DMS114 treated with DMSO at 0.1 percent for 48 hours (cell line): ENCODE measurements around the gene RPS6KA5.
"Not testable (repeated sequence)": the region's sequence is repeated elsewhere in the genome, so short reads cannot be mapped to it uniquely, and the experiment has no call there.

Experiments used
- DNase-seq: peaks from one replicate; lab custom pipeline; 2025; ENCODE audit not compliant: unreplicated experiment; lab: John Stamatoyannopoulos, UW

RPS6KA5 gene

GRCh38 chr14:91029456-91030217, 30.8 kb downstream of the RPS6KA5 start:
- DNase-seq = no peak

DNA sequence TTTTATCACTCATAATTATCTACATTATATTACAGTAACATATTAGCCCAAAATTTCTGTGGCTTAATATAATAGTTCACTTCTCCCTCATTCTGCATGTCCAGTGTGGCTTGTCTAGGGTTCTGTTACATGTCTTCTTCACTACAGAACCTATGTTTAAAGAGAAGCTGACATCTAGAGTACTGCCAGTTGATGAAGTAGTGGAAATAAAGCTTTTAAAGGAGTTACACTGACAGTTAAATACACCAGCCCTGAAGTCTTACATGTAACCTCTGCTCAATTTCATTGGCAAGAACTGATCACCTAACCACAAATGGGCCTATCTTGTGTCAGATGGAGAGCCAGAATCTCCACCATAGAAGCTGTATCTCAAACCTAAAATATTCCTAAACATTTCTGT, 32.9 kb downstream of the RPS6KA5 start:
- DNase-seq = no peak

DNA sequence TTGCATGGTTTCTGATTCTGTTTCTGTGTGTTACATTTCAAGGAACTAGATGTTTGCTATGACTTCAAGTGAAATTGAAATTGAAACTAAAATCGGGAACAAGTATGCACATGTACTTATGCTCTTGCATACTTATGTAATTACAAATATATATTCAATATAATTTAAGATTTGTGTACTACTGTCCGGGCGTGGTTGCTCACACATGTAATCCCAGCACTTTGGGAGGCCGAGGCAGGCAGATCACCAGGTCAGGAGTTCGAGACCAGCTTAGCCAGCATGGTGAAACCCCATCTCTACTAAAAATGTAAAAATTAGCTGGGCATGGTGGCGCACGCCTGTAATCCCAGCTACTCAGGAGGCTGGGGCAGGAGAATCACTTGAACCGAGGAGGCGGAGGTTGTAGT, 37.8 kb downstream of the RPS6KA5 start:
- not testable (repeated sequence) for DNase-seq

GRCh38 chr14:91021991-91022621, 38.3 kb downstream of the RPS6KA5 start:
- no peak for DNase-seq

GRCh38 chr14:91021115-91021514, 39.3 kb downstream of the RPS6KA5 start:
- no peak for DNase-seq

DNA sequence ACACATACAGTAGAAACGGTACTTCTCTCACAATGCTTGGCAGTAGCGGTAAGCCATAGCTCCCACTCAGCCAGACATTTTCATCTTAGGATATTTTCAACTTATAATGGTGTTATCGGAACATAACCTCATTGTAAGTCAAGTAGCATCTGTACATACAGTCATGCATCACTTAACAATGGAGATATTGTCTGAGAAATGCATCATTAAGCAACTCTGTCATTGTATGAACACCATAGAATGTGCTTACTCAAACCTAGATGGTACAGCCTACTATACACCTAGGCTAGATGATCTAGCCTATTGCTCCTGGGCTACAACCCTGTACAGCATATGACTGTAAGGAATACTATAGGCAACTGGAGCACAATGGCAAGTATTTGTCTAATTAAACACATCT, 40.8 kb downstream of the RPS6KA5 start:
- DNase-seq = no peak

- DNase-seq = no peak
These were observed 42.0 kb downstream of the RPS6KA5 start for GRCh38 chr14:91018481-91018880.

GRCh38 chr14:91016800-91017410, 43.5 kb downstream of the RPS6KA5 start:
- no peak for DNase-seq

- DNase-seq = no peak
These were observed 45.0 kb downstream of the RPS6KA5 start for GRCh38 chr14:91015435-91015834.

DNA sequence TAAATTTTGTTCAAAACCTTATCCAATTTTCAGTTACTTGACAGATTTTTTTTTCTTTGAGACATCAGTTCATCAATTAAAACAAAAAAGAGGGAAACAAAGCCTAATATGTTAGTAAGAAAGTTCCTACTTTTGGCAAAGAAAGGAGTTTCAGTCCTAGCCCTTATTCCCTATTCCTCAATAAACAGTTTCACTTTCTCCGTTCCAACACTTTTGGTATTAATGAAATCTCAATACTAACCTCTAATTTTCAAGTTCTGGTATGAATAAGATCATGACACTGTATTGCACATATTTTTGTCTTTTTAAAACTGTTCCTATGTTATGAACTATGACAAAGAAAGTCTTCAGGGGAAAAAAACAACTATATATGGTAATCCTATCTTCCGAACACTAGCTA, 48.4 kb downstream of the RPS6KA5 start:
- no peak for DNase-seq

DNA sequence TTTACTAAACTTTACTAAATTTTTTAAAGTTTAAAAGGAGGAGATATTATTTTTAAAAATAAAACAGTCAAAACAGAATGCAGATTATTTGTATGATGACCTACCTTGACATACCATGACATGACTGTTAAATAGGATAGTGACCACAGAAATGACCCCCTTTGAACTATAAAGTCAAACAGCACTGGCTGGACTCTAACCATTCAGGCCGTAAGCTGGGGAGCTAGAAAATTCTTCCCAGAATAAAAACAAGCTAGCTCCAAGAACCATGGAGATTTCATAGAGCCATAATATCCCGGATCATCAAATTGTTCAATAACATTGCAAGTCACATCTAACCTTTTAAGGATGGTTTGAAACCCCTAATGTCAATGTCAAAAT, 50.3 kb downstream of the RPS6KA5 start:
- DNase-seq = no peak

- DNase-seq = no peak
These were observed 50.8 kb downstream of the RPS6KA5 start for GRCh38 chr14:91009501-91010152.

GRCh38 chr14:91008759-91009409, 51.6 kb downstream of the RPS6KA5 start:
- no peak for DNase-seq

DNA sequence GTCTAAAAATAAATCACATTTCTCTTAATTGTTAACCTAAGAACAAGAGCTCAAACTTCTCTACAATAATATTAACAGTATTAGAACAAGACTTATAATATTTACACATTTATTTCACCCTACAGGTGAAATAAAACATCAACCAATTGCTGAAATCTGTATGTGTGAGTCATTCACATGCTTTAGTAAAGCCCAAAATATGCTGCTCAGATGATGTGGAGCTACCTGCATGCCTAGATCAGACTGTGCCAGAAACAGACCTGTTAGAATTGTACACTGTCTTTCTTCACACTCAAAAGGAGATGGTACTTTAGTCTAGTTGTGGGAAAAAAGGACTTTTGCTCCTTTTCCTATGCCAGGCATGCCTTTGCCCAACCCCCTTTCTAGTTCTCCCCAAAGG, 54.7 kb downstream of the RPS6KA5 start:
- no peak for DNase-seq

DNA sequence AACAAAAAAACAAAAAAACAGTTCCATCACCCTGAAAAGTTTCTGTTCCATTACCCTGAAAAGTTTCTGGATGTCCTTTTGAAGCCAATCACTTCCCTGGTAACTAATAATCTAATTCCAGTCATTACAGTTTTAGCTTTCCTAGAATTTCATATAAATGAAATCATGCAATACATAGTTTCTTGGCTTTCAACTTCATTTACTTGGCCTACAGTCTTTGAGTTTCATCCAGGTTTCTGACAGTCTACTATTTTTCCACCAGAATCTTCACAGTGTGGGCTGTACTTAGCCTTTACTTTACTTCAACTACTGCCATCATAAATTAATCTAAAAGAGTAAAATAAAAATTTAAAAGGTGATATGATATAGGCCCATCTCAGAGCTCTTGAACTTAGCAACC, 55.5 kb downstream of the RPS6KA5 start:
- no peak for DNase-seq

DNA sequence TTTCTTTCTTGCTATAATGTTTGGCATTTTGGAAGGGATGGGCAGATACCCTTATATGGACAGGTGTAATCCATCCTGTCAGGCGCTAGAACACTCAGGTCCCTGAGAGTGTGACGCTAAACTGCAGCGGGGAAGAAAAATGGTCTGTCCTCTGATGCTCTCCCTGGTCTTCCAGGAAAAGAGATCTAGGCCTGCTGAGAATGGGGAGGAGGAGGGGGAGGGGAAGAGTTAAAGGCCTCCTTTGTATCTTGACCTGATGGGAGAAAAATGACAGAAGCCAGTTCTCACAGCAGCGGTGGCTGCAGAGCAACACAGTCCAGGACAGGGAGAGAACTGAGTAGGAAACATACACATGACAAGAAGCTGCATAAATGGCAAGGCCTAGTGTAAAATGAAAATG, 61.1 kb downstream of the RPS6KA5 start:
- no peak for DNase-seq

GRCh38 chr14:90996967-90997366, 63.5 kb downstream of the RPS6KA5 start:
- DNase-seq = no peak

DNA sequence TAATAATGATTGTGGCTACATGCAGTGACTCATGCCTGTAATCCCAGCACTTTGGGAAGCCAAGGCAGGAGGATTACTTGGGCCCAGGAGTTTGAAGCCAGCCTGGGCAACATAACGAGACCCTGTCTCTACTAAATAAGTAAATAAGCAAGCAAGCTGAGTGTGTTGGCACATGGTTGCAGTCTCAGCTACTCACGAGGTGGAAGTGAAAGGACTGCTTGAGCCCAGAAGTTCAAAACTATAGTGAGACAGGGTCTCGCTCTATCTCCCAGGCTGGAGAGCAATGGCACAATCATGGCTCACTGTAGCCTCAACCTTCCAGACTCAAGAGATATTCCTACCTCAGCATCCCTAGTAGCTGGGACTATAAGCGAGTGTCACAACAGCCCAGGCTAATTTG, 64.7 kb downstream of the RPS6KA5 start:
- no peak for DNase-seq

- DNase-seq = no peak
These were observed 66.6 kb downstream of the RPS6KA5 start for GRCh38 chr14:90993792-90994191.

- DNase-seq = no peak
These were observed 68.6 kb downstream of the RPS6KA5 start for GRCh38 chr14:90991690-90992443.

GRCh38 chr14:90990141-90990540, 70.3 kb downstream of the RPS6KA5 start:
- no peak for DNase-seq
